OCI-LY3 (cell line): ENCODE data around the gene PAX9.

Experiments
- EZH2phosphoT487 ChIP-seq: fragments of 200-600 bp; shearing (Covaris generic); IDR thresholded peaks from 2 replicates; pipeline ENCODE4 v1.6.1; 2018; ENCODE audit warnings: antibody characterized with exemption, mixed run types, low read depth
- TF ChIP-seq, protein P1 (sequence below): fragments of 200-600, 300-600 bp; sonication (generic); IDR thresholded peaks from 2 replicates; pipeline ENCODE4 v1.5.1; 2014; ENCODE audit warnings: antibody characterized with exemption, low read length, low read depth

- TF ChIP-seq, protein P1, sequence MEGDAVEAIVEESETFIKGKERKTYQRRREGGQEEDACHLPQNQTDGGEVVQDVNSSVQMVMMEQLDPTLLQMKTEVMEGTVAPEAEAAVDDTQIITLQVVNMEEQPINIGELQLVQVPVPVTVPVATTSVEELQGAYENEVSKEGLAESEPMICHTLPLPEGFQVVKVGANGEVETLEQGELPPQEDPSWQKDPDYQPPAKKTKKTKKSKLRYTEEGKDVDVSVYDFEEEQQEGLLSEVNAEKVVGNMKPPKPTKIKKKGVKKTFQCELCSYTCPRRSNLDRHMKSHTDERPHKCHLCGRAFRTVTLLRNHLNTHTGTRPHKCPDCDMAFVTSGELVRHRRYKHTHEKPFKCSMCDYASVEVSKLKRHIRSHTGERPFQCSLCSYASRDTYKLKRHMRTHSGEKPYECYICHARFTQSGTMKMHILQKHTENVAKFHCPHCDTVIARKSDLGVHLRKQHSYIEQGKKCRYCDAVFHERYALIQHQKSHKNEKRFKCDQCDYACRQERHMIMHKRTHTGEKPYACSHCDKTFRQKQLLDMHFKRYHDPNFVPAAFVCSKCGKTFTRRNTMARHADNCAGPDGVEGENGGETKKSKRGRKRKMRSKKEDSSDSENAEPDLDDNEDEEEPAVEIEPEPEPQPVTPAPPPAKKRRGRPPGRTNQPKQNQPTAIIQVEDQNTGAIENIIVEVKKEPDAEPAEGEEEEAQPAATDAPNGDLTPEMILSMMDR, result no peak
- TF ChIP-seq EZH2phosphoT487, result no peak
These were observed 7.5 kb upstream of the PAX9 start for GRCh38 chr14:36653962-36654793.
